Iris pigment epithelial cell (primary cell): ENCODE data around the gene SLC8A2.

Experiments
- DNase-seq: peaks from one replicate; pipeline ENCODE4 v3.0.0-alpha.2; 2011; ENCODE audit warnings: low read depth

The SLC8A2 gene

DNA sequence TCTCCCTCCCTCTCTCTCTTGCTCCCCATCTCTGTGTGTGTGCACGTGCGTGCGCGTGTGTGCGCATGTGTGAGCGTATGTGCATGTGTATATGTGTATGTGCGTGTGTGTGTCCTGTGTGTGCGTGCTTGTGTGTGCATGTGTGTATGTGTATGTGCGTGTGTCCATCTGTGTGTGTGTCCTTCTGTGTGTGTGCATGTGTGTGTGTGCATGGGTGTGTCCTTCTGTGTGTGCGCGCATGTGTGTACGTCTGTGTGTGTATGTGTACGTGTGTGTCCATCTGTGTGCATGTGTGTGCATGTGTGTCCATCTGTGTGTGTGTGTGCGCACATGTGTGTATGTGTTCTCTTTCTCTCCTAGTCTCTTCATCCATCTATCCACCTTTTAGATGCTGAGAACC lies 12.2 kb downstream of the SLC8A2 start:
- no peak for DNase-seq

GRCh38 chr19:47458672-47459071 lies 13.0 kb downstream of the SLC8A2 start:
- DNase-seq, result no peak

- DNase-seq, result no peak
These were observed 14.8 kb downstream of the SLC8A2 start for GRCh38 chr19:47456721-47457474.

- no peak for DNase-seq
These were observed 21.2 kb downstream of the SLC8A2 start for GRCh38 chr19:47450478-47450877.

GRCh38 chr19:47448360-47448727 lies 23.3 kb downstream of the SLC8A2 start:
- no peak for DNase-seq

- DNase-seq, result peak; percentile 39
These were observed 24.0 kb downstream of the SLC8A2 start for GRCh38 chr19:47447470-47448359.

DNA sequence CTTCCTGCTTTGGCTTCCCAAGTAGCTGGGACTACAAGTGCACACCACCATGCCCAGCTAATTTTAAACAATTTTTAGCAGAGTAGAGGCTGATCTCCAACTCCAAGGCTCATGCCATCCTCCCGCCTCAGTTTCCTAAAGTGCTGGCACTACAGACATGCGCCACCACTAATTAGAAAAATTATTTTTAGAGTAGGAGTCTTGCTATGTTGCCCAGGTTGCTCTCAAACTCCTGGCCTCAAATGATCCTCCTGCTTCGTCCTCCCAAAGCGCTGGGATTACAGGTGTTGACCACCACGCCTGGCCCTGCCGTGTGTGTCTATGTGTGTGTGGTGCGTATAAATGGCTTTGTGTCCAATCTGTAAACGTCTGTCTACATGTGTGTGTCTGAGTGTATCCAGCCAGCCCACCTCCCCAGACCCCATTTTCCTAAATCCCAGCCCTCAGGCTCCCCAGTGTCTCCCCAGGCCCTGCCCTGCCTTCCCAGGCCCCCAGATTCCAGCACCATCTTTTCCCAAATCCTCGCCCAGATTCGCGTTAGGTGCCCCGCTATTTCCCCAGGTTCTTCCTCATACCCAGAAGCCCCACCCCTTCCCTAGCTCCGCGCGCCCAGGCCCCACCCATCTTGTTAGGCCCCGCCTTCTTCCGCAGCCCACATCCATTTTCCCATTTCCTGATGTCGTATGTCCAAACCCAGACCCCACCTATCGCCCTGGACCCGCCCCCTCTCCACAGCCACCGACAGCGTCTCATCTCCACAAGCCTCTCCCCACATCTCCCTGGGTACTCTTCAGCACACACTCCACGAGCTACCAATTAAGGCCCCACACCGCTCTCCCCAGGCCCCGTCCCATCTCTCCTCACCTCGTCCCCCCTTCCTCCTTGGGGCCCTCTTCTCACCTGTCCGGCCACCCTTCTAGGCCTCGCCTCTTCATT lies 24.9 kb downstream of the SLC8A2 start:
- no peak for DNase-seq

DNA sequence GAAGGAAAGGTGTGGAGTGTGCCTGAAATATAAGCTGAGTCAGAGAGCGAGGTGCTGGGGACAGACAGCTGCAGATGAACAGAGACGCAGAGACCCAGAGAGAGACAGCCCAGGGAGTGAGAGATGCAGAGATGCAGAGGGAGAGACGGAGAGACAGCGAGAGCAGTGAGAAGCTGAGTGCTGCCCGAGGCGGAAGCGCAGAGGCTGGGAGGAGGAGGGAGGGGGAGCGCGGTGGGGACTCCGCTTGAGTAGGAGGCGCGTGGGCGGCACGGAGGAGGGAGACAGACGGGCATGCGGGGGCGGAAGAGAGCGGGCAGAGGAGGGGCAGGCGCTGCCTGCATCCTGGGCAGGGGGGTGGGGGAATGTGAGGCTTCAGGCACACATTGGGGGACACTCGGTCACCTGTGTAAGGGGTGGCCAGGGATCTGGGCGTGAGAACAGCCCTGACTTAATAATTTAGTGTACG lies 25.7 kb downstream of the SLC8A2 start:
- DNase-seq, result peak; percentile 20

- no peak for DNase-seq
These were observed 26.2 kb downstream of the SLC8A2 start for GRCh38 chr19:47445527-47445926.

- no peak for DNase-seq
These were observed 27.3 kb downstream of the SLC8A2 start for GRCh38 chr19:47444388-47444821.

DNA sequence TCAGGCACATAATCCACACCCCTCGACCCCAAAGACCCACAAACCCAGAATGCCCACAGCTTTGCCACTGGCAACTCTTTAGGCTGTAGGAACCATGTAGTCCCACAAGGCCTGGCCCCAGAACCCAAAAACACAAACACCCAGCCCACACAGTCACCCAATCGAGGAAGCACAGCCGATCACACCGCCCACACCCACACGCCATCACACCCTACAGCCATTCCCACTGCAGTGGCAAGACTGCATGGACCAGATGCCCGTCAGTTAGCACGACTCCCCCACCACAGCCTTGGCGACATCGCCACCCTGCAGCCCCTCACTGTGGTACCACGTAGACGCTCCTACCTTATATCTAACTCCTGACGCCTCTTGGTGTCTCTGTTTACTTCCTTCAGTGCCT lies 28.4 kb downstream of the SLC8A2 start:
- no peak for DNase-seq

GRCh38 chr19:47438793-47439220 lies 32.9 kb downstream of the SLC8A2 start:
- no peak for DNase-seq

DNA sequence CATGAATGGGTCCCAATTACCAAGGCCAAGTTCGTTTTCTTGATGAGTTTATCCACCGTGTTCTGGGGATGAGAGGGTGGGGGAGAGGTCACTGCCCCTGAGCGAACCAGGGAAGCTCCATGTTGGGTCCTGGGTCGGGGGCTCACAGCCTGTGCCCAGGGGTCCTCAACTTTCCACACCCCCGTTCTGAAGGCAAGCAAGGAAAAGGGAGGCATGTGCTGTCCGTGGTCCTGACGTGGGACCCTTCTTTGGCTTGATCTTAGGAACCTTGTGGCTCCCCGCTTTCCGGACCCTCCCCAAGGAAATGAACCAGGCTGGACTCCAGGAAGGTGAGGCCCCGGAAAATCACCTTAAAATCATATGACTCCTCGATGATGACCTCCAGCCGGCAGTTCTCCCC lies 34.2 kb downstream of the SLC8A2 start:
- no peak for DNase-seq

- peak; percentile 43 for DNase-seq
These were observed 34.8 kb downstream of the SLC8A2 start for GRCh38 chr19:47436712-47437401.

DNA sequence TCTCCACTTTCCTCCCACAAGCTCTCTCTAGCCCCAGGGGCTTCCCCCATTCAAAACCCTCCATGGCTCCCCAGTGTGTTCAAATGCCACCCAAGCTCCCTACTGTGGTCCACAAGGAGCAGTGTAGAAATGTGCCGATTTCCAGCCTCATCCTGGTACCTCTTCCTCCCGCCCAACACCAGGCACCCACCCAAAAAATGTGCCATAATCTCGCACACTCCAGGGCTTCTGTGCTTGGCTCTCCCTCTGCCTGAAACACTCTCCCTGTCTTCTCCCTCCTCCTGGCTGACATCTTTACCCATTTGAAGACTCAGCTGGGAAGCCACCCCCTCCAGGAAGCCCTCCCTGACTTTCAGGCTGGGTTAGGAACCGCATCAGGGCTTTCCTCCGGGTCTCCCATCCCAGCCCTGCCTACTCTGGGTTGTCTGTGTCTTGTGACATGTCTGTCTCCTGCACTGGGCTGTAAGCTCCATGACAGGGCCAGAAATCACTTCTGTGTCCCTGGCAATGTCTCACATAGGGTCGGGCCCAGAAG lies 35.7 kb downstream of the SLC8A2 start:
- DNase-seq, result no peak

- no peak for DNase-seq
These were observed 36.5 kb downstream of the SLC8A2 start for GRCh38 chr19:47435196-47435595.

GRCh38 chr19:47434088-47434487 lies 37.6 kb downstream of the SLC8A2 start:
- DNase-seq, result no peak

DNA sequence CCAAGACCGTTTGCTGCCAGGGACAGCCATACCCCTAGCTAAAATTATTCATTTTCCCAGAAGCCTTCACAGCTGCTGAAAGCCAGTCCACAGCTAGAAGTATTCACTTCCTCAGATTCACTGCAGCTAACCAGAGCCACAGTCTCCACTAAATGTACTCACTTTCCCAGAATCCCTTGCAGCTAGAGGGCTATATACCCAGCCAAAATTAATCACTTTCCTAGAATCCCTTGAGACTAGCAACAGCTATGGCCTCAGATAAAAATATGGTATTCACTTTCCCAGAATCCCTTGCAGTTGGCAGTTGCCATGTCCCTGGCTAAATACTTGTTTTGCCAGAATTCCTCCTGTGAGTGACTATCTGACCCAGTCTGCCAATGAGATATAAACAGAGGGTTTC lies 38.6 kb downstream of the SLC8A2 start:
- no peak for DNase-seq

DNA sequence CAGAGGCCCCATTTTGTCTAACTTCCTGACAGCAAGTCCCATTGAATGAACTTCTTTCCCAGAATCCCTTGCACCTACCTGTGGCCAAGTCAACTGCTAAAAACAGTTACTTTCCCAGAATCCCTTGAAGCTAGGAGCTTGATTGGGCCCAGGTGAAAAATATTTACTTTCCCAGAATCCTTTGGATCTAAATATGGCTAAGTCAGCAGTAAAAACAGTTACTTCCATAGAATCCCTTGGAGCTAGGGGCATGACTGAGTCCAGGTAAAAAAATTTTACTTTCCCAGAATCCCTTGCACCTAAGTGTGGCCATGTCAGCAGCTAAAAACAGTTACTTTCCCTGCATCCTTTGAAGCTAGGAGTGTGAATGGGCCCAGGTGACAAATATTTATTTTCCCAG lies 39.2 kb downstream of the SLC8A2 start:
- no peak for DNase-seq

DNA sequence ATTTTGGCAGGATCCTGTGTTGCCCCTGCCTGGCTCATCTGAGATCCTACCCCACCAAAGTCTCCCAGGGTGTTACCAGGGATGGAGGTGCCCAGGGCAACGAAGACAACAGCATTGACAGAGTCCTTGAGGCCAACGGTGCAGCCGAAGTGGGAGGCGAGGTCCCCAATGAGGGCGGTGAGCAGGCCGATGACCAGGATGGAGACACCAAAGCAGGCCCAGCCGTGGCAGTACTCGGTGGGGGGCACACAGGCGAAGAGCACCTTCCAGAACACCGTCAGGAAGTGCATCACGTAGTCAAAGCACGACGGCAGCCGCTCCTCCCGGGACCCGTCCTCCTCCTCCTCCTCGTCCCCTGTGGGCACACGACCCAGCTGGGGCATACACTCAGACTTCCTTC lies 39.6 kb downstream of the SLC8A2 start:
- no peak for DNase-seq
